ENCODE data around the gene RYR3.

- TF ChIP-seq CTCF (IDR thresholded peaks at IDR 0.05; ENCODE audit: low read depth, low read length, poor library complexity, severe bottlenecking) (no peak), EZH2phosphoT487 (IDR thresholded peaks at IDR 0.05; ENCODE audit: borderline replicate concordance, low read length) (no peak)
These were observed 549.3 kb downstream of the RYR3 start for GRCh38 chr15:33859992-33860545.

Measured in DOHH2 (cell line).